ENCODE results near the gene PLA2G4E. TPM values are rescaled to one million over a fixed set of nuclear protein-coding genes. Genes with fewer than 3 reads are reported as not detected.

The PLA2G4E gene
- total RNA-seq, 2 experiments from 2014 or later = not detected

- H3K9me3 Mint-ChIP-seq = no peaks in the 10 kb centered on the region
- POLR2A ChIA-PET = no interaction called here
- peaks cover 32% of the 10 kb centered on the region for H3K27me3 Mint-ChIP-seq
- no peak overlapping the region for H3K27ac Mint-ChIP-seq
- CTCF ChIA-PET = interaction anchor here (1.5 to 2.6 kb wide), 2 partner anchors 71 to 287 kb away, joined by 4 to 8 read pairs; partner anchors contain the start of gene MAPKBP1
- H3K4me1 Mint-ChIP-seq = peaks cover 8% of the 10 kb centered on the region
- H3K4me3 Mint-ChIP-seq = no peak overlapping the region
- DNase-seq = no peak
- H3K36me3 Mint-ChIP-seq (ENCODE audit: low read depth) = no peaks in the 10 kb centered on the region
Observed at GRCh38 chr15:42060797-42061196, 40.0 kb upstream of the PLA2G4E start.

GRCh38 chr15:42060477-42060763, 39.6 kb upstream of the PLA2G4E start:
- Mint-ChIP-seq H3K4me1 (peaks cover 8% of the 10 kb centered on the region), H3K36me3 (ENCODE audit: low read depth) (no peaks in the 10 kb centered on the region), H3K9me3 (no peaks in the 10 kb centered on the region), H3K27me3 (peaks cover 32% of the 10 kb centered on the region), H3K27ac (no peak overlapping the region), H3K4me3 (no peak overlapping the region)
- POLR2A ChIA-PET = no interaction called here
- CTCF ChIA-PET = interaction anchor here (0.6 to 2.6 kb wide), 3 partner anchors 71 to 286 kb away, joined by 3 to 8 read pairs (median 4); partner anchors contain the start of genes MAPKBP1 and PLA2G4B
- no peak for DNase-seq

GRCh38 chr15:42059661-42060476, 39.0 kb upstream of the PLA2G4E start:
- no peaks in the 10 kb centered on the region for H3K9me3 Mint-ChIP-seq
- H3K27me3 Mint-ChIP-seq = peaks cover 37% of the 10 kb centered on the region
- H3K27ac Mint-ChIP-seq = no peak overlapping the region
- no peak overlapping the region for H3K4me3 Mint-ChIP-seq
- CTCF ChIA-PET = interaction anchor here (0.6 to 2.6 kb wide), 4 partner anchors 70 to 286 kb away, joined by 3 to 8 read pairs (median 4); partner anchors contain the start of genes MAPKBP1 and PLA2G4B
- POLR2A ChIA-PET = no interaction called here
- peak; percentile 75 for DNase-seq
- H3K36me3 Mint-ChIP-seq (ENCODE audit: low read depth) = no peaks in the 10 kb centered on the region
- peaks cover 8% of the 10 kb centered on the region for H3K4me1 Mint-ChIP-seq

- ChIA-PET POLR2A (no interaction called here), CTCF (interaction anchor here (1.3 to 2.6 kb wide), 2 partner anchors 69 to 189 kb away, joined by 3 to 8 read pairs; no protein-coding TSS in a partner anchor)
- Mint-ChIP-seq H3K9me3 (no peaks in the 10 kb centered on the region), H3K27me3 (peaks cover 42% of the 10 kb centered on the region), H3K4me3 (no peak overlapping the region), H3K4me1 (peaks cover 8% of the 10 kb centered on the region), H3K27ac (no peak overlapping the region), H3K36me3 (ENCODE audit: low read depth) (no peaks in the 10 kb centered on the region)
- DNase-seq = no peak
Observed at GRCh38 chr15:42058791-42059190, 37.9 kb upstream of the PLA2G4E start.

- Mint-ChIP-seq H3K4me1 (peaks cover 8% of the 10 kb centered on the region), H3K9me3 (no peaks in the 10 kb centered on the region), H3K27ac (no peak overlapping the region), H3K36me3 (ENCODE audit: low read depth) (no peaks in the 10 kb centered on the region), H3K27me3 (peaks cover 40% of the 10 kb centered on the region), H3K4me3 (no peak overlapping the region)
- CTCF ChIA-PET = interaction anchor here (1.3 to 2.6 kb wide), 5 partner anchors 11 to 188 kb away, joined by 3 to 20 read pairs (median 4); no protein-coding TSS in a partner anchor
- no peak for DNase-seq
- POLR2A ChIA-PET = no interaction called here
Observed at GRCh38 chr15:42057799-42058646, 37.2 kb upstream of the PLA2G4E start.

GRCh38 chr15:42056934-42057798, 36.3 kb upstream of the PLA2G4E start:
- ChIA-PET CTCF (interaction anchor here (0.7 to 2.6 kb wide), 6 partner anchors 10 to 280 kb away, joined by 3 to 20 read pairs (median 4); no protein-coding TSS in a partner anchor), POLR2A (no interaction called here)
- H3K36me3 Mint-ChIP-seq (ENCODE audit: low read depth) = no peaks in the 10 kb centered on the region
- no peak overlapping the region for H3K27ac Mint-ChIP-seq
- peak; percentile 47 for DNase-seq
- H3K4me1 Mint-ChIP-seq = peaks cover 8% of the 10 kb centered on the region
- peaks cover 40% of the 10 kb centered on the region for H3K27me3 Mint-ChIP-seq
- peak overlapping the region; percentile 13 for H3K4me3 Mint-ChIP-seq
- H3K9me3 Mint-ChIP-seq = no peaks in the 10 kb centered on the region

- H3K9me3 Mint-ChIP-seq = no peaks in the 10 kb centered on the region
- CTCF ChIA-PET = interaction anchor here (1.0 to 1.3 kb wide), 3 partner anchors 11 to 64 kb away, joined by 3 to 6 read pairs (median 4); no protein-coding TSS in a partner anchor
- H3K4me1 Mint-ChIP-seq = peaks cover 3% of the 10 kb centered on the region
- peaks cover 37% of the 10 kb centered on the region for H3K27me3 Mint-ChIP-seq
- no peak overlapping the region for H3K4me3 Mint-ChIP-seq
- no peaks in the 10 kb centered on the region for H3K36me3 Mint-ChIP-seq (ENCODE audit: low read depth)
- H3K27ac Mint-ChIP-seq = no peak overlapping the region
- no peak for DNase-seq
- POLR2A ChIA-PET = no interaction called here
Observed at GRCh38 chr15:42053914-42054313, 33.1 kb upstream of the PLA2G4E start.

GRCh38 chr15:42053010-42053409, 32.2 kb upstream of the PLA2G4E start:
- H3K27me3 Mint-ChIP-seq = peaks cover 33% of the 10 kb centered on the region
- POLR2A ChIA-PET = no interaction called here

GRCh38 chr15:42050484-42051255, 29.8 kb upstream of the PLA2G4E start:
- POLR2A ChIA-PET = no interaction called here
- CTCF ChIA-PET = interaction anchor here (0.8 kb wide), 1 partner anchor 34 kb away, joined by 3 read pairs; no protein-coding TSS in a partner anchor
- no peaks in the 10 kb centered on the region for H3K4me1 Mint-ChIP-seq
- DNase-seq = no peak
- no peak overlapping the region for H3K4me3 Mint-ChIP-seq
- peaks cover 17% of the 10 kb centered on the region for H3K27me3 Mint-ChIP-seq
- no peak overlapping the region for H3K27ac Mint-ChIP-seq
- H3K36me3 Mint-ChIP-seq (ENCODE audit: low read depth) = no peaks in the 10 kb centered on the region
- no peaks in the 10 kb centered on the region for H3K9me3 Mint-ChIP-seq

More at GRCh38 chr15:42053010-42053409, 32.2 kb upstream of the PLA2G4E start:
- Mint-ChIP-seq H3K27ac (no peak overlapping the region), H3K4me1 (peaks cover 3% of the 10 kb centered on the region), H3K36me3 (ENCODE audit: low read depth) (no peaks in the 10 kb centered on the region), H3K9me3 (no peaks in the 10 kb centered on the region), H3K4me3 (no peak overlapping the region)
- DNase-seq = no peak
- CTCF ChIA-PET = interaction anchor here (0.7 to 1.6 kb wide), 5 partner anchors 10 to 112 kb away, joined by 3 to 6 read pairs (median 4); no protein-coding TSS in a partner anchor

GRCh38 chr15:42048821-42049200, 28.0 kb upstream of the PLA2G4E start:
- POLR2A ChIA-PET = no interaction called here
- CTCF ChIA-PET = no interaction called here
- peaks cover 7% of the 10 kb centered on the region for H3K27me3 Mint-ChIP-seq
- no peak for DNase-seq
- H3K36me3 Mint-ChIP-seq (ENCODE audit: low read depth) = no peaks in the 10 kb centered on the region
- no peak overlapping the region for H3K27ac Mint-ChIP-seq
- H3K9me3 Mint-ChIP-seq = no peaks in the 10 kb centered on the region
- H3K4me1 Mint-ChIP-seq = peaks cover 6% of the 10 kb centered on the region
- H3K4me3 Mint-ChIP-seq = no peak overlapping the region

- Mint-ChIP-seq H3K36me3 (ENCODE audit: low read depth) (no peaks in the 10 kb centered on the region), H3K4me3 (no peak overlapping the region), H3K4me1 (peaks cover 6% of the 10 kb centered on the region), H3K27me3 (peaks cover 5% of the 10 kb centered on the region), H3K27ac (no peak overlapping the region), H3K9me3 (no peaks in the 10 kb centered on the region)
- DNase-seq = no peak
- CTCF ChIA-PET = no interaction called here
- POLR2A ChIA-PET = no interaction called here
Observed at GRCh38 chr15:42048080-42048820, 27.4 kb upstream of the PLA2G4E start.

All from activated CD4-positive, alpha-beta T cell treated with anti-CD3 and anti-CD28 coated beads, Interleukin-2, amount 10 ng/mL, durations not matched to agents 7 days and 5 days (primary cell).